Measurements from ENCODE around the gene IFNK.

IFNK gene

GRCh38 chr9:27534131-27534530 lies 10.0 kb downstream of the IFNK start:
- no peaks in the 10 kb centered on the region for H3K9me3 ChIP-seq
- H3K4me3 ChIP-seq (ENCODE audit: low read depth in 1 of 2, low read length in 1 of 2), result no peak overlapping the region
- H3K4me1 ChIP-seq (ENCODE audit: control insufficient read depth in 1 of 2, insufficient read depth in 1 of 2, low read depth in 1 of 2, low read length in 1 of 2), result peaks cover 5 to 11% of the 10 kb centered on the region in 2 experiments
- H3K36me3 ChIP-seq, result peaks cover 15% of the 10 kb centered on the region
- TF ChIP-seq, protein P1, sequence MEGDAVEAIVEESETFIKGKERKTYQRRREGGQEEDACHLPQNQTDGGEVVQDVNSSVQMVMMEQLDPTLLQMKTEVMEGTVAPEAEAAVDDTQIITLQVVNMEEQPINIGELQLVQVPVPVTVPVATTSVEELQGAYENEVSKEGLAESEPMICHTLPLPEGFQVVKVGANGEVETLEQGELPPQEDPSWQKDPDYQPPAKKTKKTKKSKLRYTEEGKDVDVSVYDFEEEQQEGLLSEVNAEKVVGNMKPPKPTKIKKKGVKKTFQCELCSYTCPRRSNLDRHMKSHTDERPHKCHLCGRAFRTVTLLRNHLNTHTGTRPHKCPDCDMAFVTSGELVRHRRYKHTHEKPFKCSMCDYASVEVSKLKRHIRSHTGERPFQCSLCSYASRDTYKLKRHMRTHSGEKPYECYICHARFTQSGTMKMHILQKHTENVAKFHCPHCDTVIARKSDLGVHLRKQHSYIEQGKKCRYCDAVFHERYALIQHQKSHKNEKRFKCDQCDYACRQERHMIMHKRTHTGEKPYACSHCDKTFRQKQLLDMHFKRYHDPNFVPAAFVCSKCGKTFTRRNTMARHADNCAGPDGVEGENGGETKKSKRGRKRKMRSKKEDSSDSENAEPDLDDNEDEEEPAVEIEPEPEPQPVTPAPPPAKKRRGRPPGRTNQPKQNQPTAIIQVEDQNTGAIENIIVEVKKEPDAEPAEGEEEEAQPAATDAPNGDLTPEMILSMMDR (IDR thresholded peaks at IDR 0.05), result no peak
- peak overlapping the region; percentile 19 for H3K27ac ChIP-seq
- peaks cover 24% of the 10 kb centered on the region for H3K27me3 ChIP-seq

- TF ChIP-seq, protein P1 (IDR thresholded peaks at IDR 0.05), result no peak
- H3K9me3 ChIP-seq, result no peaks in the 10 kb centered on the region
- H3K27me3 ChIP-seq, result peaks cover 18% of the 10 kb centered on the region
- peaks cover 0 to 7% of the 10 kb centered on the region in 2 experiments for H3K4me1 ChIP-seq (ENCODE audit: control insufficient read depth in 1 of 2, insufficient read depth in 1 of 2, low read depth in 1 of 2, low read length in 1 of 2)
- no peak overlapping the region for H3K4me3 ChIP-seq (ENCODE audit: low read depth in 1 of 2, low read length in 1 of 2)
- H3K27ac ChIP-seq, result no peak overlapping the region
- peaks cover 15% of the 10 kb centered on the region for H3K36me3 ChIP-seq
These were observed 10.6 kb downstream of the IFNK start for GRCh38 chr9:27534658-27535209.

GRCh38 chr9:27535701-27536118 lies 11.6 kb downstream of the IFNK start:
- Histone ChIP-seq H3K36me3 (peaks cover 15% of the 10 kb centered on the region), H3K27ac (no peak overlapping the region), H3K27me3 (peaks cover 8% of the 10 kb centered on the region), H3K9me3 (no peaks in the 10 kb centered on the region), H3K4me1 (ENCODE audit: control insufficient read depth in 1 of 2, insufficient read depth in 1 of 2, low read depth in 1 of 2, low read length in 1 of 2) (peaks cover 0 to 9% of the 10 kb centered on the region in 2 experiments), H3K4me3 (ENCODE audit: low read depth in 1 of 2, low read length in 1 of 2) (no peak overlapping the region)
- TF ChIP-seq, protein P1 (IDR thresholded peaks at IDR 0.05), result no peak

- Histone ChIP-seq H3K4me1 (ENCODE audit: control insufficient read depth in 1 of 2, insufficient read depth in 1 of 2, low read depth in 1 of 2, low read length in 1 of 2) (peaks cover 0 to 9% of the 10 kb centered on the region in 2 experiments), H3K27ac (no peak overlapping the region), H3K4me3 (ENCODE audit: low read depth in 1 of 2, low read length in 1 of 2) (no peak overlapping the region), H3K36me3 (peaks cover 15% of the 10 kb centered on the region), H3K27me3 (peaks cover 3% of the 10 kb centered on the region), H3K9me3 (no peaks in the 10 kb centered on the region)
- TF ChIP-seq, protein P1 (IDR thresholded peaks at IDR 0.05), result no peak
These were observed 12.1 kb downstream of the IFNK start for GRCh38 chr9:27536168-27536567.

DNA sequence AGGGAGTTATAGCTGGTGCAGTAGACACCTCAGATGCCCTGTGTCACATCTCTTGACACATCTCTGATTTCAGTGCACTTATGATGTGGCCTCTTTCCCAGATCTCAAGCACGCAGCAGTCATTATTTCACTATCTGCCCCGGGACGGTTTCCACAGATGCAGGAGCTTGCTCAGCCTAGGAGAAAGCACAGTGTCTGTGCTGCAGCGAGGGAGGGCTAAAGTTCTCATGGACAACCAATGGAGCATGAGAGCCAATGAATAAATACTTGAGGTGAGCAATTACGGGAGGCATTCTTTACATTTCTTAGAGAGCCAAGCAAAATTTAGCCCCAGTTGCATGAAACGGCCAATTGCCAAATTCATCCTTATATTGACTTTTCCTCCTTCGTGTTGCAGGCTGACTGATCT lies 12.9 kb downstream of the IFNK start:
- Histone ChIP-seq H3K4me3 (ENCODE audit: low read depth in 1 of 2, low read length in 1 of 2) (no peak overlapping the region), H3K27ac (no peak overlapping the region), H3K9me3 (no peaks in the 10 kb centered on the region), H3K36me3 (peaks cover 19% of the 10 kb centered on the region), H3K27me3 (no peaks in the 10 kb centered on the region), H3K4me1 (ENCODE audit: control insufficient read depth in 1 of 2, insufficient read depth in 1 of 2, low read depth in 1 of 2, low read length in 1 of 2) (peaks cover 0 to 9% of the 10 kb centered on the region in 2 experiments)
- TF ChIP-seq, protein P1 (IDR thresholded peaks at IDR 0.05), result no peak
